Hepatocyte (in vitro differentiated cells): ENCODE measurements around the gene SRC.

Source experiments
- EZH2 ChIP-seq: fragments of 200-600 bp; sonication (generic); IDR thresholded peaks from 2 replicates; pipeline ENCODE4 v1.6.1; 2016; ENCODE audit warnings: antibody characterized with exemption, mild to moderate bottlenecking, borderline replicate concordance
- TF ChIP-seq, protein P1 (sequence below): fragments of 200-600 bp; sonication (generic); IDR thresholded peaks from 2 replicates; pipeline ENCODE4 v1.5.1; 2016; ENCODE audit warnings: antibody characterized with exemption, mild to moderate bottlenecking; ENCODE audit not compliant: poor library complexity

DNA sequence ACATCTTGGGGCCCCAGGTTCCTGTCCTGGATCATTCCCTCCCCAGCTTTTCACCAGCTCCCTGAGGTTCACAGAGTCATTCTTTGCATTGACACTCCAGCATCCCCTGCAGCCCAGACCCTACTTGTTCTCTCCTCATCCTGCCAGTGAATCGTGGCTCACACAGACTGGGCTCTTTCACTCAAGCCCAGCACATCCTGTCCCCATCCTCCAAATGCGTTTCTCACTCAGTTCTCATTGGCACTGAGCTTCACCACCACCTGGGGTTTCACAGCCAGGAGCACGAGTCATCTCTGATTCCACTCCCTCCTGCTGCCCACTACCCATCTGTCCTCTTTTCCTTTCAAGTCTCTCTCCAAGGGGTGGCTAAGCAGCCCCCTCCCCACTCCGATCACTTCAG lies 89.7 kb downstream of the SRC start:
- TF ChIP-seq, protein P1, sequence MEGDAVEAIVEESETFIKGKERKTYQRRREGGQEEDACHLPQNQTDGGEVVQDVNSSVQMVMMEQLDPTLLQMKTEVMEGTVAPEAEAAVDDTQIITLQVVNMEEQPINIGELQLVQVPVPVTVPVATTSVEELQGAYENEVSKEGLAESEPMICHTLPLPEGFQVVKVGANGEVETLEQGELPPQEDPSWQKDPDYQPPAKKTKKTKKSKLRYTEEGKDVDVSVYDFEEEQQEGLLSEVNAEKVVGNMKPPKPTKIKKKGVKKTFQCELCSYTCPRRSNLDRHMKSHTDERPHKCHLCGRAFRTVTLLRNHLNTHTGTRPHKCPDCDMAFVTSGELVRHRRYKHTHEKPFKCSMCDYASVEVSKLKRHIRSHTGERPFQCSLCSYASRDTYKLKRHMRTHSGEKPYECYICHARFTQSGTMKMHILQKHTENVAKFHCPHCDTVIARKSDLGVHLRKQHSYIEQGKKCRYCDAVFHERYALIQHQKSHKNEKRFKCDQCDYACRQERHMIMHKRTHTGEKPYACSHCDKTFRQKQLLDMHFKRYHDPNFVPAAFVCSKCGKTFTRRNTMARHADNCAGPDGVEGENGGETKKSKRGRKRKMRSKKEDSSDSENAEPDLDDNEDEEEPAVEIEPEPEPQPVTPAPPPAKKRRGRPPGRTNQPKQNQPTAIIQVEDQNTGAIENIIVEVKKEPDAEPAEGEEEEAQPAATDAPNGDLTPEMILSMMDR: no peak
- TF ChIP-seq EZH2: no peak
